Measurements from ENCODE around the gene SEMA4G.

GRCh38 chr10:101015582-101015973 is 46.3 kb downstream of the SEMA4G start:
- TF ChIP-seq CTCF (conservative IDR thresholded peaks at IDR 0.05; ENCODE audit: low read depth in 2 of 2), result no peak
- TF ChIP-seq POLR2AphosphoS5 (IDR thresholded peaks at IDR 0.05; ENCODE audit: low read depth), result no peak
- no peak for TF ChIP-seq STAT1 (IDR thresholded peaks at IDR 0.05; ENCODE audit: unreplicated experiment)
